Trophoblast cell (in vitro differentiated cells and primary cell): ENCODE data around the gene TEAD1.
A peak's percentile ranks its signal among the peaks of the same experiment; 100 is the strongest.

ENCODE experiments used
- DNase-seq, 2 donors: peaks; one replicate each; pipeline ENCODE4 v3.0.0-alpha.2; 2016
- H2AFZ ChIP-seq: 2 replicates; pipeline ENCODE4 v1.6.1; 2013; ENCODE audit warnings: low read length, moderate library complexity, mild to moderate bottlenecking; ENCODE audit not compliant: insufficient read depth, poor library complexity
- H2AK5ac ChIP-seq: 2 replicates; pipeline ENCODE4 v1.6.1; 2013; ENCODE audit warnings: mild to moderate bottlenecking, low read length
- H2BK120ac ChIP-seq: 2 replicates; pipeline ENCODE4 v1.6.1; 2013; ENCODE audit warnings: low read length, mild to moderate bottlenecking, moderate library complexity; ENCODE audit not compliant: insufficient read depth, poor library complexity
- H2BK12ac ChIP-seq: 2 replicates; pipeline ENCODE4 v1.6.1; 2013; ENCODE audit warnings: mild to moderate bottlenecking, low read length, moderate library complexity
- H2BK5ac ChIP-seq: 2 replicates; pipeline ENCODE4 v1.6.1; 2013; ENCODE audit warnings: low read length, low read depth, moderate library complexity, mild to moderate bottlenecking; ENCODE audit not compliant: poor library complexity
- H3K14ac ChIP-seq: 2 replicates; pipeline ENCODE4 v1.6.1; 2013; ENCODE audit warnings: mild to moderate bottlenecking, low read length
- H3K18ac ChIP-seq: 2 replicates; pipeline ENCODE4 v1.6.1; 2013; ENCODE audit warnings: mild to moderate bottlenecking, low read length
- H3K23ac ChIP-seq: 2 replicates; pipeline ENCODE4 v1.6.1; 2013; ENCODE audit warnings: low read length
- H3K27ac ChIP-seq: 2 replicates; pipeline ENCODE4 v1.5.1; 2013; ENCODE audit warnings: low read depth, mild to moderate bottlenecking, inconsistent platforms, low read length, moderate library complexity
- H3K27me3 ChIP-seq: 2 replicates; pipeline ENCODE4 v1.6.1; 2013; ENCODE audit warnings: inconsistent platforms, mild to moderate bottlenecking, low read length, moderate library complexity; ENCODE audit not compliant: insufficient read depth
- H3K36me3 ChIP-seq, 2 experiments: 1 replicate in 1 of 2; 2 replicates in 1 of 2; pipeline ENCODE4 v1.6.1; 2013; ENCODE audit warnings: low read length in 2 of 2, mild to moderate bottlenecking in 2 of 2, moderate library complexity in 1 of 2; ENCODE audit not compliant: insufficient read depth in 2 of 2, control insufficient read depth in 1 of 2
- H3K4ac ChIP-seq: 2 replicates; pipeline ENCODE4 v1.6.1; 2013; ENCODE audit warnings: low read depth, mild to moderate bottlenecking, low read length, moderate library complexity
- H3K4me1 ChIP-seq, 2 experiments: 1 replicate in 1 of 2; 2 replicates in 1 of 2; pipeline ENCODE4 v1.6.1; 2013; ENCODE audit warnings: low read length in 2 of 2, mild to moderate bottlenecking in 2 of 2, moderate library complexity in 1 of 2; ENCODE audit not compliant: insufficient read depth in 2 of 2, control insufficient read depth in 1 of 2
- H3K4me2 ChIP-seq: 2 replicates; pipeline ENCODE4 v1.6.1; 2013; ENCODE audit warnings: inconsistent platforms, mild to moderate bottlenecking, low read length, moderate library complexity
- H3K4me3 ChIP-seq: 2 replicates; pipeline ENCODE4 v1.5.1; 2013; ENCODE audit warnings: mild to moderate bottlenecking, low read depth, low read length, inconsistent platforms
- H3K79me1 ChIP-seq: one replicate; pipeline ENCODE4 v1.6.1; 2013; ENCODE audit warnings: low read length
- H3K79me2 ChIP-seq: 2 replicates; pipeline ENCODE4 v1.6.1; 2013; ENCODE audit warnings: low read length, mild to moderate bottlenecking; ENCODE audit not compliant: control insufficient read depth, insufficient read depth, poor library complexity
- H3K9ac ChIP-seq: 2 replicates; pipeline ENCODE4 v1.6.1; 2013; ENCODE audit warnings: mild to moderate bottlenecking, low read length
- H3K9me3 ChIP-seq: 2 replicates; pipeline ENCODE4 v1.6.1; 2013; ENCODE audit warnings: low read depth, mild to moderate bottlenecking, control low read depth, inconsistent platforms, low read length; ENCODE audit not compliant: insufficient read depth
- H4K12ac ChIP-seq: 2 replicates; pipeline ENCODE4 v1.6.1; 2013; ENCODE audit warnings: low read depth, mild to moderate bottlenecking, low read length, moderate library complexity
- H4K8ac ChIP-seq: 2 replicates; pipeline ENCODE4 v1.6.1; 2013; ENCODE audit warnings: low read depth, mild to moderate bottlenecking, low read length, moderate library complexity
- H4K91ac ChIP-seq: one replicate; pipeline ENCODE4 v1.6.1; 2013; ENCODE audit warnings: low read depth, mild to moderate bottlenecking, low read length, moderate library complexity
- WGBS: extraction: QIAGEN DNeasy Blood & Tissue Kit; methylation state at CpG from one replicate; pipeline ENCODE4 v1.1.7; 2013; ENCODE audit warnings: missing lambda C conversion rate; ENCODE audit not compliant: insufficient read length, insufficient coverage; ENCODE audit errors: extremely low coverage; 5-methylcytosine and 5-hydroxymethylcytosine counted together

Gene TEAD1

DNA sequence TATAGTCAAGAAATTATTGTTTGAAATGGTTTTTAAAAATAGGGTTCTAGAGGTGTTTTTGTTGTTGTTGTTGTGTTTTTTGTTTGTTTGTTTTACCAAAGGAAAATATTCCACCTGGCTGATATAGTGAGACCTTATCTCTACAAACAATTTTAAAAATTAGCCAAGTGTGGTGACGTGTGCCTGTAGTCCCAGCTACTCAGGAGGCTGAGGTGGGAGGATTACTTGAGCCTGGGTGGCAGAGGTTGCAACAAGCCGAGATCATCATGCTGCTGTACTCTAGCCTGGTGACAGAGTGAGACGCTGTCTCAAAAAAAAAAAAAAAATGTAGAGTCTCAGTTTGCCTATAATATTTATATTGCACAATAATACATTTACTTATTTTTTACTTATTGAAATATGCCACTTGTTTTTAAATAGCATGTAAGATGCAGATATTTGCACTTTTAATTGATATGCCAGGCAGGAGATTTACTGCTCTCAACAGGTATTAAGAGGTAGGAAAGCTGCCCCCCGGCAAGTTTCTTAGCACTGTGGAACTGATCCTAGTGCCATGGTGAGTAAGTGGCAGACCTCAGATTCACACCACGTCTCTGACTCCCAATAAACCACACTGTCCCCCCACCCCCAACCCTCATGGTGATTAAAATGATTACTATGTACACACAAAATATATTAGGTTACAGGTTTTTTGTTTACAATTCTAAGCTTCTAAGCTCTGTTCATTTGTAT, 157.4 kb downstream of the TEAD1 start:
- Histone ChIP-seq H3K4me1 (peaks cover 16 to 22% of the 10 kb centered on the region in 2 experiments), H4K12ac (no peak overlapping the region), H4K8ac (no peak overlapping the region), H3K4me2 (no peak overlapping the region), H3K4me3 (no peak overlapping the region), H3K4ac (peak overlapping the region; percentile 21), H2BK12ac (no peak overlapping the region), H3K23ac (no peak overlapping the region), H2BK5ac (no peak overlapping the region), H3K18ac (no peak overlapping the region), H3K36me3 (peaks cover 0 to 4% of the 10 kb centered on the region in 2 experiments), H3K9me3 (no peaks in the 10 kb centered on the region), H3K79me1 (no peaks in the 10 kb centered on the region), H4K91ac (no peak overlapping the region), H2AFZ (no peak overlapping the region), H2BK120ac (no peak overlapping the region), H3K27ac (no peak overlapping the region), H3K9ac (no peak overlapping the region), H3K79me2 (peaks cover 14% of the 10 kb centered on the region), H2AK5ac (no peak overlapping the region), H3K27me3 (no peaks in the 10 kb centered on the region), H3K14ac (no peak overlapping the region)
- peak; percentile 53 to 79 for DNase-seq
- no CpG with 5 or more reads among the region's 5 CpGs for WGBS

DNA sequence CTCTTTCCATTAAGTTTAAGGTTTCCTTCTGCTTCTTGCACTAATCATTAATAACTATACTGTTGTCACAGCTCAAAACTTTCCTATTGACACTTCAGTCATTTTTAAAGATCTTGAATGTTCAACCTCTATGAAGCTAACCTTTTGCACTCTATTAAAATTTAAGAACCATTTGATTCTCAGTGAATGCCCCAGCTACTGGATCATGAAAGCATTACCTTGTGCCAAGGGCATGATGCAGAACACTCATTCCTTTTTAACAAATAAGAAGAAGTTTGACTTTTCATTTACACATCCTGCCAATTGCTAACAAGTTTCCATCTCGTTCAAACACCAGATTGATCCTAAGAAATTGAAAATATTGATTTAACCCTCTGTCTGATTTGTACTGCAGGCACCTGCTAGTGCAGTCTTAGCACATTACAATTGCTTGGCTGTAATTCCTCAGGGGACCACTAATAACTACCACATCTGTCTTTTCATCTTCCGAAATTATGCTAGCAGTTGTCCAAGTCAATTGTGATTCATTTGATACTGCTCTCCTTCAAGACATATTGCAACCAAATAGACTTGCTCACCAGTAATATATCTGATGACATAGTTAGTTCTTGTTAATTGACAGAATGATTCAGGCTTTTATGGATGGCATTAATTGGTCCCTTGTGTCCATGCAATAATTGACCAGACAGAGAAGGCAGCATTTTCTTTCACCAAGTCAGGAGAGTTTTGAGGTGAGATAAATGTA, 158.4 kb downstream of the TEAD1 start:
- no peaks in the 10 kb centered on the region for H3K79me1 ChIP-seq
- peaks cover 0 to 4% of the 10 kb centered on the region in 2 experiments for H3K36me3 ChIP-seq
- no peak overlapping the region for H3K23ac ChIP-seq
- no CpG with 5 or more reads among the region's 2 CpGs for WGBS
- H2BK5ac ChIP-seq: no peak overlapping the region
- H3K18ac ChIP-seq: no peak overlapping the region
- H3K27ac ChIP-seq: no peak overlapping the region
- H3K4ac ChIP-seq: peak overlapping the region; percentile 15
- no peaks in the 10 kb centered on the region for H3K9me3 ChIP-seq
- no peak overlapping the region for H2BK120ac ChIP-seq
- no peak overlapping the region for H3K14ac ChIP-seq
- DNase-seq: no peak
- no peak overlapping the region for H2AK5ac ChIP-seq
- H3K79me2 ChIP-seq: peaks cover 14% of the 10 kb centered on the region
- H2AFZ ChIP-seq: no peak overlapping the region
- H3K4me2 ChIP-seq: no peak overlapping the region
- H3K4me1 ChIP-seq: peaks cover 16 to 19% of the 10 kb centered on the region in 2 experiments
- no peak overlapping the region for H4K8ac ChIP-seq
- H2BK12ac ChIP-seq: no peak overlapping the region
- H3K27me3 ChIP-seq: no peaks in the 10 kb centered on the region
- H4K91ac ChIP-seq: no peak overlapping the region
- H3K4me3 ChIP-seq: no peak overlapping the region
- no peak overlapping the region for H4K12ac ChIP-seq
- H3K9ac ChIP-seq: no peak overlapping the region

DNA sequence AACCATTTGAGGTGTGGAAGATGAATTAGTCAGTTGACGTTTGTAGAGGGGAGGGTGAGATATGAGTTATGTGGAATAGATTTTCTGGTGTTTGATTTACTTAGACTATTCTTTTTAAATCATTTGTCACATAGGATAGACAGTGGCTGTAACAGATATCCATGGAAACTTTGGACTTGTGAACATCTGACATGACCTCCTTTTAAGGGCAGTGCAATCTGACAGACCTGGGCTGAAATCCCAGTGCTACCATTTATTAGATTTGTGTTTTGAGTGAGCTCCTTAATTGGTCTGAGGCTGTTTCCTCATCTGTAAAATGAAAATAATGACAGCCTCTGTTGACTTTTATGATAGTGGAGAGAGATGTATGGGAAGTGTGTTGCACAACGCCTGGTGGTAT, 159.9 kb downstream of the TEAD1 start:
- no peak overlapping the region for H2AFZ ChIP-seq
- H2BK5ac ChIP-seq: no peak overlapping the region
- H4K12ac ChIP-seq: no peak overlapping the region
- no peak overlapping the region for H3K23ac ChIP-seq
- peaks cover 8 to 10% of the 10 kb centered on the region in 2 experiments for H3K4me1 ChIP-seq
- no peak overlapping the region for H3K27ac ChIP-seq
- H2BK12ac ChIP-seq: no peak overlapping the region
- H3K9ac ChIP-seq: no peak overlapping the region
- H4K91ac ChIP-seq: no peak overlapping the region
- peak overlapping the region; percentile 80 for H3K4ac ChIP-seq
- no peaks in the 10 kb centered on the region for H3K9me3 ChIP-seq
- H3K4me2 ChIP-seq: no peak overlapping the region
- H2AK5ac ChIP-seq: no peak overlapping the region
- no peak overlapping the region for H4K8ac ChIP-seq
- no peaks in the 10 kb centered on the region for H3K27me3 ChIP-seq
- no peak overlapping the region for H3K18ac ChIP-seq
- no peak overlapping the region for H3K14ac ChIP-seq
- peaks cover 12% of the 10 kb centered on the region for H3K79me2 ChIP-seq
- H3K79me1 ChIP-seq: no peaks in the 10 kb centered on the region
- H3K36me3 ChIP-seq: peaks cover 0 to 4% of the 10 kb centered on the region in 2 experiments
- 100% methylated on average over 1 of the region's 2 CpGs for WGBS
- no peak overlapping the region for H3K4me3 ChIP-seq
- no peak for DNase-seq
- no peak overlapping the region for H2BK120ac ChIP-seq

- Histone ChIP-seq H3K9ac (no peak overlapping the region), H3K23ac (no peak overlapping the region), H3K14ac (no peak overlapping the region), H4K91ac (no peak overlapping the region), H3K79me1 (no peaks in the 10 kb centered on the region), H3K4me1 (peaks cover 5 to 9% of the 10 kb centered on the region in 2 experiments), H4K8ac (no peak overlapping the region), H3K36me3 (peaks cover 0 to 4% of the 10 kb centered on the region in 2 experiments), H3K4ac (peak overlapping the region; percentile 64), H3K4me2 (no peak overlapping the region), H2BK5ac (no peak overlapping the region), H2AK5ac (no peak overlapping the region), H2BK120ac (no peak overlapping the region), H4K12ac (no peak overlapping the region), H3K9me3 (no peaks in the 10 kb centered on the region), H3K27ac (no peak overlapping the region), H3K18ac (no peak overlapping the region), H2BK12ac (no peak overlapping the region), H2AFZ (no peak overlapping the region), H3K4me3 (no peak overlapping the region), H3K79me2 (peaks cover 14% of the 10 kb centered on the region), H3K27me3 (no peaks in the 10 kb centered on the region)
- DNase-seq: no peak
- WGBS: no CpG with 5 or more reads among the region's 1 CpG
These were observed 160.4 kb downstream of the TEAD1 start for GRCh38 chr11:12834630-12835029.
